ENCODE measurements around the gene LRMDA. TPM values are rescaled to one million over a fixed set of nuclear protein-coding genes. Genes with fewer than 3 reads are reported as not detected.

Gene LRMDA
- total RNA-seq, 1 experiment from 2014 or later, result 4.8 TPM

GRCh38 chr10:75651417-75651816 lies 220.0 kb downstream of the LRMDA start:
- RAD21 ChIA-PET (ENCODE audit: low non-redundant PET in 1 of 2, low total read pairs in 2 of 2, uncharacterized antibody in 2 of 2, unreplicated experiment in 2 of 2), result interaction anchor here in 1 of 2 experiments (0.7 kb wide), 1 partner anchor 242 kb away, joined by 4 read pairs; no protein-coding TSS in a partner anchor
- Histone ChIP-seq H4K20me1 (ENCODE audit: insufficient read depth) (no peaks in the 10 kb centered on the region), H2AFZ (ENCODE audit: low read depth, low read length, poor library complexity, severe bottlenecking) (no peak overlapping the region), H3K27ac (ENCODE audit: low read depth, low read length) (no peak overlapping the region), H3K9me3 (ENCODE audit: control insufficient read depth in 1 of 2, insufficient read depth in 1 of 2, low read depth in 1 of 2, low read length in 2 of 2) (no peaks in the 10 kb centered on the region), H3K9me2 (ENCODE audit: insufficient read depth) (no peaks in the 10 kb centered on the region), H3K27me3 (ENCODE audit: insufficient read depth, low read length) (peaks cover 19% of the 10 kb centered on the region), H3K9ac (ENCODE audit: low read length) (no peak overlapping the region), H3K4me3 (replicated peaks in 1 of 2; ENCODE audit: low read depth in 1 of 2, low read length in 2 of 2) (no peak overlapping the region), H3K36me3 (ENCODE audit: control insufficient read depth in 1 of 2, insufficient read depth in 2 of 2, low read length in 2 of 2) (no peaks in the 10 kb centered on the region), H3K4me1 (ENCODE audit: control insufficient read depth in 1 of 2, insufficient read depth in 2 of 2, low read length in 2 of 2) (peaks cover 0 to 10% of the 10 kb centered on the region in 2 experiments; a peak in 1 of 4 replicates), H3K4me2 (ENCODE audit: low read length) (no peak overlapping the region), H3K79me2 (ENCODE audit: insufficient read depth, low read length) (no peaks in the 10 kb centered on the region)
- POLR2A ChIA-PET, result interaction anchor here (1.0 kb wide), 1 partner anchor 250 kb away, joined by 3 read pairs; the partner anchor contains the start of gene ZNF503
- ATAC-seq (peak; percentile 77), DNase-seq (ENCODE audit: low read depth, low spot score) (peak; percentile 15)
- CTCF ChIA-PET, result interaction anchor here (0.7 kb wide), 1 partner anchor 256 kb away, joined by 4 read pairs; no protein-coding TSS in a partner anchor
- no TSS peak for BruUV-seq (replicated peaks)
- TF ChIP-seq ELF1 (IDR thresholded peaks at IDR 0.05; ENCODE audit: borderline replicate concordance, low read depth) (no peak), MAX (IDR thresholded peaks at IDR 0.05) (no peak), CTCF (IDR thresholded peaks at IDR 0.05 in 2 of 3, conservative IDR thresholded peaks at IDR 0.05 in 1 of 3; ENCODE audit: borderline replicate concordance in 1 of 3, insufficient read depth in 1 of 3, low read depth in 2 of 3, low read length in 2 of 3) (peak; percentile 40 to 54 (median 46); a peak in 5 of 6 replicates), YY1 (IDR thresholded peaks at IDR 0.05; ENCODE audit: extremely low read depth, insufficient replicate concordance, low read depth, low read length) (no peak), TCF7L2 (IDR thresholded peaks at IDR 0.05; ENCODE audit: borderline replicate concordance, extremely low read depth, insufficient read depth, insufficient read length) (no peak), SP1 (IDR thresholded peaks at IDR 0.05; ENCODE audit: low read depth) (no peak), EZH2phosphoT487 (IDR thresholded peaks at IDR 0.05; ENCODE audit: borderline replicate concordance) (no peak), POLR2AphosphoS5 (IDR thresholded peaks at IDR 0.05; ENCODE audit: low read depth, low read length) (no peak), ZFX (IDR thresholded peaks at IDR 0.05) (no peak), EGR1 (IDR thresholded peaks at IDR 0.05; ENCODE audit: low read depth) (no peak), POLR2A (IDR thresholded peaks at IDR 0.05; ENCODE audit: borderline replicate concordance, extremely low read depth, insufficient read depth, insufficient read length) (no peak), CBX3 (IDR thresholded peaks at IDR 0.05; ENCODE audit: low read depth) (no peak), RAD21 (IDR thresholded peaks at IDR 0.05; ENCODE audit: low read depth) (peak; percentile 66), ZNF274 (IDR thresholded peaks at IDR 0.05; ENCODE audit: low read depth, low read length) (no peak), SRF (IDR thresholded peaks at IDR 0.05; ENCODE audit: low read depth) (no peak), CEBPB (IDR thresholded peaks at IDR 0.05; ENCODE audit: low read depth) (no peak)
- TF ChIP-seq, protein P1, sequence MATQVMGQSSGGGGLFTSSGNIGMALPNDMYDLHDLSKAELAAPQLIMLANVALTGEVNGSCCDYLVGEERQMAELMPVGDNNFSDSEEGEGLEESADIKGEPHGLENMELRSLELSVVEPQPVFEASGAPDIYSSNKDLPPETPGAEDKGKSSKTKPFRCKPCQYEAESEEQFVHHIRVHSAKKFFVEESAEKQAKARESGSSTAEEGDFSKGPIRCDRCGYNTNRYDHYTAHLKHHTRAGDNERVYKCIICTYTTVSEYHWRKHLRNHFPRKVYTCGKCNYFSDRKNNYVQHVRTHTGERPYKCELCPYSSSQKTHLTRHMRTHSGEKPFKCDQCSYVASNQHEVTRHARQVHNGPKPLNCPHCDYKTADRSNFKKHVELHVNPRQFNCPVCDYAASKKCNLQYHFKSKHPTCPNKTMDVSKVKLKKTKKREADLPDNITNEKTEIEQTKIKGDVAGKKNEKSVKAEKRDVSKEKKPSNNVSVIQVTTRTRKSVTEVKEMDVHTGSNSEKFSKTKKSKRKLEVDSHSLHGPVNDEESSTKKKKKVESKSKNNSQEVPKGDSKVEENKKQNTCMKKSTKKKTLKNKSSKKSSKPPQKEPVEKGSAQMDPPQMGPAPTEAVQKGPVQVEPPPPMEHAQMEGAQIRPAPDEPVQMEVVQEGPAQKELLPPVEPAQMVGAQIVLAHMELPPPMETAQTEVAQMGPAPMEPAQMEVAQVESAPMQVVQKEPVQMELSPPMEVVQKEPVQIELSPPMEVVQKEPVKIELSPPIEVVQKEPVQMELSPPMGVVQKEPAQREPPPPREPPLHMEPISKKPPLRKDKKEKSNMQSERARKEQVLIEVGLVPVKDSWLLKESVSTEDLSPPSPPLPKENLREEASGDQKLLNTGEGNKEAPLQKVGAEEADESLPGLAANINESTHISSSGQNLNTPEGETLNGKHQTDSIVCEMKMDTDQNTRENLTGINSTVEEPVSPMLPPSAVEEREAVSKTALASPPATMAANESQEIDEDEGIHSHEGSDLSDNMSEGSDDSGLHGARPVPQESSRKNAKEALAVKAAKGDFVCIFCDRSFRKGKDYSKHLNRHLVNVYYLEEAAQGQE (IDR thresholded peaks at IDR 0.05; ENCODE audit: low read depth), result no peak
- intact Hi-C loops (cut with micrococcal nuclease), result loop anchor here (1.0 kb wide), 1 partner anchor 250 kb away; the partner anchor contains the start of gene ZNF503

Data from HCT116 (cell line).